Measurements from ENCODE around the gene KCNG2. TPM values are rescaled to one million over a fixed set of nuclear protein-coding genes. Genes with fewer than 3 reads are reported as not detected.
A peak's percentile ranks its signal among the peaks of the same experiment; 100 is the strongest.

KCNG2 gene
- total RNA-seq, 2 experiments from 2014 or later, result not detected

DNA sequence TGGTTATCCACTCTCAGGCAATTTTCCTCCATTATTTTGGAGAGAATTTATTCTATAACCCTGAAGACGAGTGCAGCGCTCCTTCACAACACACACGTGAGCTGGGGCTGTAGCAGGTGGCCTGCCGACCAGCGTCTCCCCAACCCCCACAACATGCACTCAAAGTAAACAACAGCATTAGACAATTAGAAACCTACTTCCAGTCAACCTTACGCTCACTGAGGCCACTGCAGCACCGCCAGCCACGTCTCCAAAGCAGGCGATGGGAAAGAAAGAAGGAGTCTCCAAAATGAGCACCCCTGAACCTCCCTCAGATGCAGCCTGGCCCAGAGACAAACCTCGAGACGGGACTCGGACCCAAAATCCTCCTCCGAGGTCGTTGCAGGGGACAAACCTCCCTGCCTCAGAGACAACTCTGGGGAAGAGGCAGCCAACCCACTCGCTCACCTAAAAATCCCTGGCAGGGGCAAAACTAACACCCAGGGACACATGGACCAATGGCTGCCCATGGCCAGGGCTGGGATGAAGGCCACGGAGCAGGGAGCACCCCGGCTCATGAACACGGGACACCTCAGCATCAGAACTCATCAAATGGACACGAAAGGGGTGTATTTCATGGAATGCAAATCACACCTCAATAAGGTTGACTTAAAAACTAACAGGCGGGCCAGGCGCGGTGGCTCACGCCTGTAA lies 151.1 kb downstream of the KCNG2 start:
- DNase-seq, result no peak
- Histone ChIP-seq H3K9me3 (ENCODE audit: control insufficient read depth in 1 of 2, insufficient read depth in 1 of 2, low read length in 2 of 2) (no peaks in the 10 kb centered on the region), H3K27me3 (ENCODE audit: control insufficient read depth in 1 of 2, insufficient read depth in 2 of 2, low read length in 2 of 2) (no peaks in the 10 kb centered on the region), H3K27ac (ENCODE audit: low read depth in 1 of 2, low read length in 2 of 2) (no peak overlapping the region), H3K36me3 (ENCODE audit: insufficient read depth, low read length) (peaks cover 3% of the 10 kb centered on the region), H3K4me1 (ENCODE audit: insufficient read depth, low read length) (peaks cover 56% of the 10 kb centered on the region), H3K4me3 (ENCODE audit: low read length) (no peak overlapping the region)
- Mint-ChIP-seq H3K27ac (no peak overlapping the region), H3K9me3 (no peaks in the 10 kb centered on the region), H3K4me3 (peak overlapping the region; percentile 71), H3K36me3 (ENCODE audit: low read depth) (peaks cover 20% of the 10 kb centered on the region), H3K27me3 (no peaks in the 10 kb centered on the region), H3K4me1 (ENCODE audit: low read depth) (peaks cover 47% of the 10 kb centered on the region)
- TF ChIP-seq, protein P1, sequence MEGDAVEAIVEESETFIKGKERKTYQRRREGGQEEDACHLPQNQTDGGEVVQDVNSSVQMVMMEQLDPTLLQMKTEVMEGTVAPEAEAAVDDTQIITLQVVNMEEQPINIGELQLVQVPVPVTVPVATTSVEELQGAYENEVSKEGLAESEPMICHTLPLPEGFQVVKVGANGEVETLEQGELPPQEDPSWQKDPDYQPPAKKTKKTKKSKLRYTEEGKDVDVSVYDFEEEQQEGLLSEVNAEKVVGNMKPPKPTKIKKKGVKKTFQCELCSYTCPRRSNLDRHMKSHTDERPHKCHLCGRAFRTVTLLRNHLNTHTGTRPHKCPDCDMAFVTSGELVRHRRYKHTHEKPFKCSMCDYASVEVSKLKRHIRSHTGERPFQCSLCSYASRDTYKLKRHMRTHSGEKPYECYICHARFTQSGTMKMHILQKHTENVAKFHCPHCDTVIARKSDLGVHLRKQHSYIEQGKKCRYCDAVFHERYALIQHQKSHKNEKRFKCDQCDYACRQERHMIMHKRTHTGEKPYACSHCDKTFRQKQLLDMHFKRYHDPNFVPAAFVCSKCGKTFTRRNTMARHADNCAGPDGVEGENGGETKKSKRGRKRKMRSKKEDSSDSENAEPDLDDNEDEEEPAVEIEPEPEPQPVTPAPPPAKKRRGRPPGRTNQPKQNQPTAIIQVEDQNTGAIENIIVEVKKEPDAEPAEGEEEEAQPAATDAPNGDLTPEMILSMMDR (IDR thresholded peaks at IDR 0.05), result no peak
- intact Hi-C loops (cut with DNase I, micrococcal nuclease), result no loop called here
- no peak for ATAC-seq (ENCODE audit: poor library complexity)
- ChIA-PET POLR2A (no interaction called here), CTCF (interaction anchor here (1.4 kb wide), 1 partner anchor 11 kb away, joined by 3 read pairs; no protein-coding TSS in a partner anchor)

Other genes starting within 250 kb of the KCNG2 start
- 10 to 100 TPM; 69.0 to 79.6 TPM for gene CTDP1, start 118.1 kb upstream of the KCNG2 start, total RNA-seq
- 10 to 100 TPM; 44.5 to 44.8 TPM for gene SLC66A2, start 153.7 kb downstream of the KCNG2 start, total RNA-seq
- gene HSBP1L1, start 166.7 kb downstream of the KCNG2 start, total RNA-seq, result 10 to 100 TPM; 42.6 to 42.7 TPM
- 10 to 100 TPM; 55.0 to 55.7 TPM for gene TXNL4A, start 190.6 kb downstream of the KCNG2 start, total RNA-seq
- 10 to 100 TPM; 11.2 to 12.3 TPM for gene RBFA, start 236.5 kb downstream of the KCNG2 start, total RNA-seq

Data from CD4-positive, alpha-beta T cell (primary cell).